ENCODE data around the gene ZNF772. TPM values are rescaled to one million over a fixed set of nuclear protein-coding genes. Genes with fewer than 3 reads are reported as not detected.

The ZNF772 gene
- 21.5 and 33.3 TPM in 2 replicates for total RNA-seq

GRCh38 chr19:57477191-57478008 is at the start of gene ZNF772:
ZNF772 (minus strand) TSS chr19:57477566; CDS start chr19:57477309, 257 bp downstream.

GRCh38 chr19:57499680-57500395 is 22.5 kb upstream of the ZNF772 start, which contains the start of gene ZNF773:
ZNF773 (plus strand) TSS chr19:57499938; CDS start chr19:57500081, 143 bp downstream.

GRCh38 chr19:57487477-57488298 is 10.3 kb upstream of the ZNF772 start, which contains the start of gene ZNF419:
ZNF419 (plus strand) TSS chr19:57487750; CDS start chr19:57487951, 201 bp downstream.

GRCh38 chr19:57435062-57435978 is 42.0 kb downstream of the ZNF772 start, which contains the start of gene ZNF749:
ZNF749 (plus strand) TSS chr19:57435325; CDS start chr19:57435579, 254 bp downstream.

Other genes starting within 250 kb of the ZNF772 start
- 0.56 and 0.96 TPM in 2 replicates for gene AURKC, start 246.5 kb downstream of the ZNF772 start, total RNA-seq
- 24.0 and 36.6 TPM in 2 replicates for gene ZNF805, start 236.9 kb downstream of the ZNF772 start, total RNA-seq
- gene ZNF460, start 197.1 kb downstream of the ZNF772 start, total RNA-seq: 50.2 and 95.0 TPM in 2 replicates
- 9.2 and 9.6 TPM in 2 replicates for gene ZNF543, start 157.1 kb downstream of the ZNF772 start, total RNA-seq
- 11.0 and 11.1 TPM in 2 replicates for gene ZNF304, start 126.3 kb downstream of the ZNF772 start, total RNA-seq
- 12.1 and 15.2 TPM in 2 replicates for gene TRAPPC2B, start 114.0 kb downstream of the ZNF772 start, total RNA-seq
- 3.6 and 5.9 TPM in 2 replicates for gene ZNF547, start 114.0 kb downstream of the ZNF772 start, total RNA-seq
- 17.3 and 38.6 TPM in 2 replicates for gene ZNF548, start 87.7 kb downstream of the ZNF772 start, total RNA-seq
- gene ZNF17, start 66.4 kb downstream of the ZNF772 start, total RNA-seq: 9.8 and 9.9 TPM in 2 replicates
- 7.0 and 9.8 TPM in 2 replicates for gene ZNF749, start 42.2 kb downstream of the ZNF772 start, total RNA-seq
- 0.38 and 1.4 TPM in 2 replicates for gene VN1R1, start 20.4 kb downstream of the ZNF772 start, total RNA-seq
- 10.7 and 23.1 TPM in 2 replicates for gene ZNF419, start 10.2 kb upstream of the ZNF772 start, total RNA-seq
- gene ZNF773, start 22.4 kb upstream of the ZNF772 start, total RNA-seq: 24.0 and 44.5 TPM in 2 replicates
- gene ZNF549, start 49.8 kb upstream of the ZNF772 start, total RNA-seq: 6.5 TPM in 2 replicates
- gene ZNF550, start 82.3 kb upstream of the ZNF772 start, total RNA-seq: 6.9 and 7.9 TPM in 2 replicates
- gene ZNF416, start 101.3 kb upstream of the ZNF772 start, total RNA-seq: 6.5 and 6.7 TPM in 2 replicates
- 9.2 and 10.1 TPM in 2 replicates for gene ZIK1, start 106.6 kb upstream of the ZNF772 start, total RNA-seq
- 2.8 and 8.2 TPM in 2 replicates for gene ZNF530, start 122.3 kb upstream of the ZNF772 start, total RNA-seq
- 21.1 and 30.7 TPM in 2 replicates for gene ZNF134, start 136.7 kb upstream of the ZNF772 start, total RNA-seq
- 10.5 and 13.5 TPM in 2 replicates for gene ZNF211, start 155.6 kb upstream of the ZNF772 start, total RNA-seq
- gene ZSCAN4, start 191.4 kb upstream of the ZNF772 start, total RNA-seq: not detected in 2 replicates
- gene ZNF551, start 204.4 kb upstream of the ZNF772 start, total RNA-seq: 5.1 and 12.1 TPM in 2 replicates
- 3.1 and 5.1 TPM in 2 replicates for gene ZNF154, start 231.6 kb upstream of the ZNF772 start, total RNA-seq